ENCODE results near the gene KCNK6. TPM values are rescaled to one million over a fixed set of nuclear protein-coding genes. Genes with fewer than 3 reads are reported as not detected.

The KCNK6 gene
- total RNA-seq, 1 experiment from 2014 or later, result 6.5 TPM

GRCh38 chr19:38307597-38307996 lies 12.0 kb upstream of the KCNK6 start:
- Histone ChIP-seq H2BK15ac (ENCODE audit: low read depth, low read length) (no peak overlapping the region), H3K23ac (ENCODE audit: insufficient read length, low read depth, low read length) (no peak overlapping the region), H3K23me2 (ENCODE audit: insufficient read length, low read depth, low read length, poor library complexity, severe bottlenecking) (no peaks in the 10 kb centered on the region), H3T11ph (ENCODE audit: low read length) (no peak overlapping the region), H3K4ac (ENCODE audit: low read depth, low read length) (no peak overlapping the region), H3K79me2 (ENCODE audit: insufficient read depth, low read length) (no peaks in the 10 kb centered on the region), H4K20me1 (ENCODE audit: control insufficient read depth, insufficient read depth, insufficient read length) (no peaks in the 10 kb centered on the region), H2AK5ac (ENCODE audit: insufficient read length, low read length) (no peak overlapping the region), H3K14ac (ENCODE audit: insufficient read depth, low read length) (no peak overlapping the region), H3K9ac (ENCODE audit: extremely low read depth, insufficient read length, low read length) (no peak overlapping the region), H2AFZ (ENCODE audit: low read length) (no peak overlapping the region), H3K79me1 (ENCODE audit: insufficient read depth, low read depth, low read length, poor library complexity, severe bottlenecking) (no peaks in the 10 kb centered on the region), H2BK12ac (ENCODE audit: insufficient read length, low read depth, low read length) (no peak overlapping the region), H4K5ac (ENCODE audit: insufficient read length, low read depth, low read length) (no peak overlapping the region), H3K9me3 (ENCODE audit: control insufficient read depth, low read depth, low read length) (no peaks in the 10 kb centered on the region), H3K27ac (ENCODE audit: insufficient read length, low read depth, low read length) (no peak overlapping the region), H2BK120ac (ENCODE audit: low read depth, low read length, poor library complexity, severe bottlenecking) (no peak overlapping the region), H3K18ac (ENCODE audit: insufficient read length, low read depth, low read length) (no peak overlapping the region), H2BK5ac (ENCODE audit: insufficient read length, low read length) (no peak overlapping the region), H3K4me1 (ENCODE audit: insufficient read depth, low read length) (no peaks in the 10 kb centered on the region), H2BK20ac (ENCODE audit: low read depth, low read length, poor library complexity, severe bottlenecking) (no peak overlapping the region), H3K56ac (ENCODE audit: insufficient read length, low read depth, low read length) (no peak overlapping the region), H4K8ac (replicated peaks; ENCODE audit: insufficient read length, low read depth, low read length) (no peak overlapping the region), H3K4me2 (ENCODE audit: insufficient read depth, insufficient read length, low read length) (no peak overlapping the region), H3K27me3 (ENCODE audit: insufficient read depth, low read length) (no peaks in the 10 kb centered on the region), H4K91ac (ENCODE audit: insufficient read length, low read depth, low read length) (no peak overlapping the region)
- no peak for DNase-seq
- Mint-ChIP-seq H3K27me3 (ENCODE audit: low read depth) (no peaks in the 10 kb centered on the region), H3K9me3 (no peaks in the 10 kb centered on the region), H3K27ac (no peak overlapping the region), H3K4me1 (peaks cover 8 to 10% of the 10 kb centered on the region in 2 experiments; a peak in 3 of 4 replicates), H3K36me3 (ENCODE audit: insufficient read depth in 1 of 3, low read depth in 3 of 3) (peaks cover 3 to 22% (median 8%) of the 10 kb centered on the region in 3 experiments; a peak in 6 of 7 replicates), H3K4me3 (no peak overlapping the region)
- no CpG with 5 or more reads among the region's 8 CpGs for WGBS (ENCODE audit: extremely low coverage, insufficient read length, low lambda C conversion rate)
- TF ChIP-seq, protein P1, sequence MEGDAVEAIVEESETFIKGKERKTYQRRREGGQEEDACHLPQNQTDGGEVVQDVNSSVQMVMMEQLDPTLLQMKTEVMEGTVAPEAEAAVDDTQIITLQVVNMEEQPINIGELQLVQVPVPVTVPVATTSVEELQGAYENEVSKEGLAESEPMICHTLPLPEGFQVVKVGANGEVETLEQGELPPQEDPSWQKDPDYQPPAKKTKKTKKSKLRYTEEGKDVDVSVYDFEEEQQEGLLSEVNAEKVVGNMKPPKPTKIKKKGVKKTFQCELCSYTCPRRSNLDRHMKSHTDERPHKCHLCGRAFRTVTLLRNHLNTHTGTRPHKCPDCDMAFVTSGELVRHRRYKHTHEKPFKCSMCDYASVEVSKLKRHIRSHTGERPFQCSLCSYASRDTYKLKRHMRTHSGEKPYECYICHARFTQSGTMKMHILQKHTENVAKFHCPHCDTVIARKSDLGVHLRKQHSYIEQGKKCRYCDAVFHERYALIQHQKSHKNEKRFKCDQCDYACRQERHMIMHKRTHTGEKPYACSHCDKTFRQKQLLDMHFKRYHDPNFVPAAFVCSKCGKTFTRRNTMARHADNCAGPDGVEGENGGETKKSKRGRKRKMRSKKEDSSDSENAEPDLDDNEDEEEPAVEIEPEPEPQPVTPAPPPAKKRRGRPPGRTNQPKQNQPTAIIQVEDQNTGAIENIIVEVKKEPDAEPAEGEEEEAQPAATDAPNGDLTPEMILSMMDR (conservative IDR thresholded peaks at IDR 0.05), result no peak

Data from H9 (cell line).